ENCODE data around the gene CACNA1D. TPM values are rescaled to one million over a fixed set of nuclear protein-coding genes. Genes with fewer than 3 reads are reported as not detected.

The CACNA1D gene
- total RNA-seq, 1 donor from 2014 or later = 1.9 TPM

GRCh38 chr3:53791317-53791716 is 296.9 kb downstream of the CACNA1D start:
- TF ChIP-seq CTCF (IDR thresholded peaks at IDR 0.05) = no peak
- no peaks in the 10 kb centered on the region for H3K36me3 Mint-ChIP-seq (ENCODE audit: low read depth)
- DNase-seq = no peak
- ChIA-PET CTCF (no interaction called here), POLR2A (no interaction called here)
- H3K9me3 Mint-ChIP-seq = no peaks in the 10 kb centered on the region
- H3K4me1 Mint-ChIP-seq = no peaks in the 10 kb centered on the region
- H3K27ac Mint-ChIP-seq = no peak overlapping the region
- no peak overlapping the region for H3K4me3 Mint-ChIP-seq
- intact Hi-C loops (cut with micrococcal nuclease) = no loop called here
- H3K27me3 Mint-ChIP-seq = peaks cover 2% of the 10 kb centered on the region
- no peak for ATAC-seq (ENCODE audit: low read depth)

GRCh38 chr3:53792866-53793265 is 298.5 kb downstream of the CACNA1D start:
- no peak for DNase-seq
- ATAC-seq (ENCODE audit: low read depth) = no peak
- Mint-ChIP-seq H3K36me3 (ENCODE audit: low read depth) (no peaks in the 10 kb centered on the region), H3K9me3 (no peaks in the 10 kb centered on the region), H3K4me1 (no peaks in the 10 kb centered on the region), H3K4me3 (no peak overlapping the region), H3K27ac (no peak overlapping the region), H3K27me3 (peaks cover 2% of the 10 kb centered on the region)
- POLR2A ChIA-PET = no interaction called here
- intact Hi-C loops (cut with micrococcal nuclease) = no loop called here
- CTCF ChIA-PET = no interaction called here
- no peak for TF ChIP-seq CTCF (IDR thresholded peaks at IDR 0.05)

- H3K9me3 Mint-ChIP-seq = no peaks in the 10 kb centered on the region
- ChIA-PET CTCF (no interaction called here), POLR2A (no interaction called here)
- no peak overlapping the region for H3K27ac Mint-ChIP-seq
- no peaks in the 10 kb centered on the region for H3K36me3 Mint-ChIP-seq (ENCODE audit: low read depth)
- DNase-seq (no peak), ATAC-seq (ENCODE audit: low read depth) (no peak)
- intact Hi-C loops (cut with micrococcal nuclease) = no loop called here
- H3K4me1 Mint-ChIP-seq = no peaks in the 10 kb centered on the region
- H3K4me3 Mint-ChIP-seq = no peak overlapping the region
- no peaks in the 10 kb centered on the region for H3K27me3 Mint-ChIP-seq
- no peak for TF ChIP-seq CTCF (IDR thresholded peaks at IDR 0.05)
These were observed 300.2 kb downstream of the CACNA1D start for GRCh38 chr3:53794597-53794996.

- intact Hi-C loops (cut with micrococcal nuclease) = no loop called here
- POLR2A ChIA-PET = no interaction called here
- TF ChIP-seq CTCF (IDR thresholded peaks at IDR 0.05) = no peak
- no peaks in the 10 kb centered on the region for H3K36me3 Mint-ChIP-seq (ENCODE audit: low read depth)
- DNase-seq (no peak), ATAC-seq (ENCODE audit: low read depth) (no peak)
- H3K27me3 Mint-ChIP-seq = no peaks in the 10 kb centered on the region
- CTCF ChIA-PET = no interaction called here
- no peak overlapping the region for H3K27ac Mint-ChIP-seq
- H3K9me3 Mint-ChIP-seq = no peaks in the 10 kb centered on the region
- H3K4me3 Mint-ChIP-seq = no peak overlapping the region
- H3K4me1 Mint-ChIP-seq = no peaks in the 10 kb centered on the region
These were observed 300.8 kb downstream of the CACNA1D start for GRCh38 chr3:53795176-53795575.

- H3K9me3 Mint-ChIP-seq = no peaks in the 10 kb centered on the region
- no peaks in the 10 kb centered on the region for H3K4me1 Mint-ChIP-seq
- ChIA-PET POLR2A (no interaction called here), CTCF (no interaction called here)
- H3K36me3 Mint-ChIP-seq (ENCODE audit: low read depth) = no peaks in the 10 kb centered on the region
- no peaks in the 10 kb centered on the region for H3K27me3 Mint-ChIP-seq
- no peak overlapping the region for H3K27ac Mint-ChIP-seq
- TF ChIP-seq CTCF (IDR thresholded peaks at IDR 0.05) = no peak
- ATAC-seq (ENCODE audit: low read depth) (no peak), DNase-seq (no peak)
- intact Hi-C loops (cut with micrococcal nuclease) = no loop called here
- H3K4me3 Mint-ChIP-seq = no peak overlapping the region
These were observed 301.6 kb downstream of the CACNA1D start for GRCh38 chr3:53795789-53796560.

Data from activated B cell treated with CpG ODN at 0.5 μM for 24 hours (primary cell).